Neuronal stem cell (in vitro differentiated cells): ENCODE data around the gene AATK.

ENCODE experiments used
- DNase-seq: peaks from one replicate; pipeline ENCODE4 v3.0.0-alpha.2; 2013; ENCODE audit warnings: low spot score
- H2AFZ ChIP-seq: one replicate; pipeline ENCODE4 v1.6.1; 2013; ENCODE audit warnings: mild to moderate bottlenecking, low read length, inconsistent platforms
- H2AK5ac ChIP-seq: 2 replicates; pipeline ENCODE4 v1.6.1; 2013; ENCODE audit warnings: low read depth, mild to moderate bottlenecking, inconsistent platforms, low read length, moderate library complexity, mixed read lengths
- H2BK120ac ChIP-seq: 2 replicates; pipeline ENCODE4 v1.6.1; 2013; ENCODE audit warnings: low read depth, mild to moderate bottlenecking, inconsistent platforms, low read length, moderate library complexity, mixed read lengths
- H2BK12ac ChIP-seq: one replicate; pipeline ENCODE4 v1.6.1; 2013; ENCODE audit warnings: low read length, inconsistent platforms
- H2BK15ac ChIP-seq: 2 replicates; pipeline ENCODE4 v1.6.1; 2013; ENCODE audit warnings: mild to moderate bottlenecking, low read length, inconsistent platforms, mixed read lengths
- H2BK5ac ChIP-seq: one replicate; pipeline ENCODE4 v1.6.1; 2013; ENCODE audit warnings: inconsistent platforms, mild to moderate bottlenecking, low read length, moderate library complexity
- H3K14ac ChIP-seq: one replicate; pipeline ENCODE4 v1.6.1; 2013; ENCODE audit warnings: low read length, inconsistent platforms
- H3K18ac ChIP-seq: 2 replicates; pipeline ENCODE4 v1.6.1; 2013; ENCODE audit warnings: low read length, inconsistent platforms
- H3K23ac ChIP-seq: 2 replicates; pipeline ENCODE4 v1.6.1; 2013; ENCODE audit warnings: low read depth, mild to moderate bottlenecking, mixed read lengths, low read length, inconsistent platforms; ENCODE audit not compliant: poor library complexity
- H3K27ac ChIP-seq: replicated peaks from 3 replicates; pipeline ENCODE4 v1.5.1; 2013; ENCODE audit warnings: low read length, inconsistent platforms
- H3K27me3 ChIP-seq, 3 experiments: 2 replicates each; pipeline ENCODE4 v1.6.1; 2013; ENCODE audit warnings: low read length in 3 of 3, mild to moderate bottlenecking in 2 of 3, inconsistent platforms in 1 of 3, low read depth in 1 of 3, mixed read lengths in 1 of 3, moderate library complexity in 1 of 3; ENCODE audit not compliant: control insufficient read depth in 3 of 3, insufficient read depth in 3 of 3
- H3K36me3 ChIP-seq, 2 donors: replicated peaks in 1 of 2; 2 replicates each; pipeline ENCODE4 v1.6.1; 2013; ENCODE audit warnings: low read length in 2 of 2; ENCODE audit not compliant: control insufficient read depth in 2 of 2, insufficient read depth in 2 of 2
- H3K4ac ChIP-seq: 2 replicates; pipeline ENCODE4 v1.6.1; 2013; ENCODE audit warnings: inconsistent platforms, mild to moderate bottlenecking, low read length, moderate library complexity
- H3K4me1 ChIP-seq, 2 donors: 1 replicate in 1 of 2; 2 replicates in 1 of 2; pipeline ENCODE4 v1.6.1; 2013; ENCODE audit warnings: low read length in 2 of 2, low read depth in 1 of 2; ENCODE audit not compliant: control insufficient read depth in 2 of 2, insufficient read depth in 1 of 2
- H3K4me2 ChIP-seq: one replicate; pipeline ENCODE4 v1.6.1; 2013; ENCODE audit warnings: mild to moderate bottlenecking, low read length, inconsistent platforms; ENCODE audit not compliant: insufficient read depth, poor library complexity, severe bottlenecking
- H3K4me3 ChIP-seq, 2 donors: 2 replicates each; pipeline ENCODE4 v1.5.1; 2013; ENCODE audit warnings: low read length in 2 of 2, mild to moderate bottlenecking in 2 of 2, inconsistent platforms in 1 of 2, moderate library complexity in 1 of 2
- H3K79me1 ChIP-seq: one replicate; pipeline ENCODE4 v1.6.1; 2013; ENCODE audit warnings: low read depth, mild to moderate bottlenecking, inconsistent platforms, low read length, moderate library complexity
- H3K9ac ChIP-seq: one replicate; pipeline ENCODE4 v1.6.1; 2013; ENCODE audit warnings: mild to moderate bottlenecking, low read depth, low read length, inconsistent platforms; ENCODE audit not compliant: poor library complexity
- H3K9me3 ChIP-seq, 2 donors: replicated peaks in 1 of 2; 2 replicates each; pipeline versions ENCODE3 to v1.6.1; 2013; ENCODE audit warnings: low read length in 2 of 2, mild to moderate bottlenecking in 2 of 2, inconsistent platforms in 1 of 2, low read depth in 1 of 2, mixed read lengths in 1 of 2, moderate library complexity in 1 of 2; ENCODE audit not compliant: control insufficient read depth in 2 of 2, insufficient read depth in 1 of 2
- H4K8ac ChIP-seq: one replicate; pipeline ENCODE4 v1.6.1; 2013; ENCODE audit warnings: low read depth, mild to moderate bottlenecking, inconsistent platforms, low read length, moderate library complexity
- H4K91ac ChIP-seq: one replicate; pipeline ENCODE4 v1.6.1; 2013; ENCODE audit warnings: low read length, low read depth, mild to moderate bottlenecking, inconsistent platforms; ENCODE audit not compliant: poor library complexity
- WGBS, 2 donors: extraction: QIAGEN DNeasy Blood & Tissue Kit; methylation state at CpG; one replicate each; pipeline ENCODE4 v1.1.7; 2013; ENCODE audit warnings: missing lambda C conversion rate in 2 of 2, mixed read lengths in 1 of 2; ENCODE audit not compliant: insufficient read length in 2 of 2, insufficient replicate concordance in 1 of 2; ENCODE audit errors: extremely low coverage in 2 of 2; 5-methylcytosine and 5-hydroxymethylcytosine counted together

AATK gene

DNA sequence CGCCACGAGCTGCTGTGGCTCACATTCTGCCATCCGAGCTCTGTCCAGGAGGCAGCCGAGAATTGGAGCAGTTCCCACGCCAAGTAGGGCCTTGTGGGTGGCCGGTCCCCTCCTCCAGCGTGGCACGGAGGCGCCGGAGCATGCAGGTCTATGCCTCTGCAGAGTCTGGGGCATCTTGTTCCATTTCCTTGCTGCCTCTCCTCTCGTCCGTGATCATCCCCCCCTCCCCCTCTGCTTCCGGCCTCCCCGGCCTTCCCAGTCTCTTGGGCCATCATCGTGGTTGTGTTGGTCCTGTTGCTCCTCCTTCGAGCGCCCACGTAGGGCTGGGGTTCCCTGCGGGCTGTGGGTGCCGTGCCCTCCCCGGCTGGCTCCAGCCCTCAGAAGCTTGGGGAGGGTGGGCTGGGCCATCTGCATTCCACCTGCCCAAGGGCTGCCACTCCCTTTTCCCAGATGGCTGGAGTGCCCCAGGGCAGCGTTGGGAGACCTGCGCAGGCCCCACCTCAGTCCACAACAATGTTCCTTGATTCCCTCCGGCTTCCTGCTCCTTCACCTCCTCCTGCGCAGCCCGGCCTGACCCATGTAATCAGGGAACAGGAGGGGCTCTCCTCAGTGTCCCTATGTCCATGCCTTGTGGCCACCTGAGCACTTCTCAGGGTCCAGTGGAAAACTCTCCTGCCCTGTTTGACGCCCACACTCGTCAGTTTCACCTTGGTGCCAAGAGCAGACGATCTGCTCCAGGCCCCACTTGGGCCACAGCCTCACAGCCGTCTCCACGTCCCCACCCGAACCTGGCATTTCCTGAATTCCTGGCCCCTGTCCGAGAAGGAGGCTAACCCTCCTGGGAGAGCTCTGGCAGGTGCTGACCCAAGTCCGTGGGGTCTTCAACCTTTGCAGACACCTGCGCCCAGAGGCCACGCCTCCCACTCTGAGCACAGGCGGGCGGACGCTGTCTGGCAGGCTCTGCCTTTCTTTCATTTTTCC lies 94.0 kb downstream of the AATK start:
- no peak overlapping the region for H4K91ac ChIP-seq
- H3K14ac ChIP-seq: no peak overlapping the region
- no peak for DNase-seq
- no peak overlapping the region for H2BK5ac ChIP-seq
- no peak overlapping the region for H2BK15ac ChIP-seq
- H3K9me3 ChIP-seq: peaks cover 0 to 2% of the 10 kb centered on the region in 2 donors
- H4K8ac ChIP-seq: no peak overlapping the region
- WGBS, 2 donors: no CpG with 5 or more reads among the region's 39 CpGs
- H2AK5ac ChIP-seq: no peak overlapping the region
- H2AFZ ChIP-seq: no peak overlapping the region
- H3K4me2 ChIP-seq: no peak overlapping the region
- peak overlapping the region; percentile 13 for H3K9ac ChIP-seq
- peaks cover 5% of the 10 kb centered on the region for H3K79me1 ChIP-seq
- H3K4ac ChIP-seq: no peak overlapping the region
- H3K4me1 ChIP-seq: peaks cover 14 to 19% of the 10 kb centered on the region in 2 donors
- H3K36me3 ChIP-seq: peaks cover 12 to 35% of the 10 kb centered on the region in 2 donors
- H3K27ac ChIP-seq: no peak overlapping the region
- H3K4me3 ChIP-seq: no peak overlapping the region
- H2BK12ac ChIP-seq: peak overlapping the region; percentile 89
- H3K27me3 ChIP-seq: no peaks in the 10 kb centered on the region
- no peak overlapping the region for H2BK120ac ChIP-seq
- H3K18ac ChIP-seq: peak overlapping the region; percentile 53
- H3K23ac ChIP-seq: peak overlapping the region; percentile 67

DNA sequence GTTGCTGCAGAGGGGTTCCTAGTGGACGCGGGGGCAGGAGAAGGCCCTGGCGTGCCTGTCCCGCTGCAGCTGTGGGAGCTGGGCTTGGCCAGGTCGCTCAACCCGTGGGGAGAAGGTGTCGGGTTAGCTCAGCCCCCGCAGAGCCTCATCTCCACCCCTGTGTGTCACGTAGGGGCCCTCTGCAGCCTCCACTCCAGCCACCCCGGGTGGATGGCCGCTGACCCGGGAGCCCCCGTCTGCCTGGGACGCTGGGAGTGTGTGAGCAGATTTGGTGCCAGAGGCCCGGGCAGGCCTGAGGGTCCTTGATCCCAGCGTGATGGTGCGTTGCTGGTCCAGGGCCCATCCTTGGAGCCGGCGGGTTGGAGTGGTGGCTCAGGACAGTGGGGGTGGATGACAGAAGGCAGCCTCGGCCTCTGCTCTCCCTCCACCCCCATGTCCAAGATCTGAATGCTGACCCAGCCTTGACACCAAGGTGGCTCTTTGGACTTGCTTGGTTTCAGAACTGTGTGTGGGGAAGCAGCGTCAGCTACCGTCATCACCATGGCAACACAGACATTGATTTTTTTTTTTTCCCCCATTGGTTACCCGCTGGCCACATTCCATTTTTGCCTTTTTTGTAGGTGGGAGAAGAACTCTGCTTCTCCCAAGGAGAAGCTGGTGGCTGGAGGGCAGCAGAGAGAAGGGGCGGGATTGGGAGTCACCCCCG lies 95.3 kb downstream of the AATK start:
- Histone ChIP-seq H3K23ac (no peak overlapping the region), H3K14ac (no peak overlapping the region), H3K9me3 (peaks cover 0 to 2% of the 10 kb centered on the region in 2 donors), H3K79me1 (peaks cover 5% of the 10 kb centered on the region), H3K4ac (no peak overlapping the region), H3K4me3 (no peak overlapping the region), H3K27ac (no peak overlapping the region), H3K4me2 (no peak overlapping the region), H3K9ac (peak overlapping the region; percentile 78), H4K91ac (no peak overlapping the region), H3K4me1 (peaks cover 14 to 25% of the 10 kb centered on the region in 2 donors), H2AK5ac (no peak overlapping the region), H2BK120ac (no peak overlapping the region), H3K18ac (peak overlapping the region; percentile 41), H2BK15ac (no peak overlapping the region), H3K27me3 (no peaks in the 10 kb centered on the region), H2AFZ (no peak overlapping the region), H4K8ac (no peak overlapping the region), H3K36me3 (peaks cover 7 to 26% of the 10 kb centered on the region in 2 donors), H2BK5ac (peak overlapping the region; percentile 31), H2BK12ac (no peak overlapping the region)
- WGBS, 2 donors: no CpG with 5 or more reads among the region's 25 CpGs
- no peak for DNase-seq

DNA sequence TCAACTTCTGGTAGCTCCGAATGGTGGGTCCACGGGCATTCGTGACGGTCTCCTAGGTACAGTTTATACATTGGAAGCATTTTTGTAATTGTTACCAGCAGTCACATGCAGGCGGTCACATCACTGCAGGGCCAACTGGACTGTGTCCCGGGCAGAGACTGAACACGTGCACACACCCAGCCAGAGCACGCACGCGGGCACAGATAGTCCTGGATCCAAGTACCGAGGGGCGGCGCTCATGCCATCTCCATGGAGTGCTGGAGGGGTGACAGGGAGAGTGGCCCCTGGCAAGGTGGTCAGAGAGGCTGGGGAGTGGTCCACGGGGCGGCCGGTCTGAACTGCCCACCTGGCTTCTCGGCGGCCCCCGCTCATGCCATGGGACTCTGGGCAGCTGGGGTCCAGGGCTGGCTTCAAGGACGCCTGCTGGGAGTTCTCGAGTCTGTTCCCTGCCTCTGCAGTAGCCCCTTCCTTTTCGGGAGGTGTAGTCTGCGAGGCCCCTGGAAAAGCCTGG lies 96.8 kb downstream of the AATK start:
- Histone ChIP-seq H4K91ac (no peak overlapping the region), H2BK5ac (no peak overlapping the region), H3K4me2 (no peak overlapping the region), H2AFZ (no peak overlapping the region), H3K18ac (no peak overlapping the region), H3K9me3 (peaks cover 0 to 1% of the 10 kb centered on the region in 2 donors), H3K23ac (no peak overlapping the region), H2AK5ac (no peak overlapping the region), H3K4ac (no peak overlapping the region), H3K27me3 (no peaks in the 10 kb centered on the region), H3K9ac (no peak overlapping the region), H2BK12ac (no peak overlapping the region), H3K4me3 (no peak overlapping the region), H3K27ac (no peak overlapping the region), H3K4me1 (peaks cover 21 to 28% of the 10 kb centered on the region in 2 donors), H4K8ac (no peak overlapping the region), H3K36me3 (peaks cover 4 to 29% of the 10 kb centered on the region in 2 donors), H2BK15ac (no peak overlapping the region), H2BK120ac (no peak overlapping the region), H3K14ac (no peak overlapping the region), H3K79me1 (peaks cover 5% of the 10 kb centered on the region)
- no peak for DNase-seq
- WGBS, 2 donors: no CpG with 5 or more reads among the region's 23 CpGs
